WTC11 (cell line): Measurements from ENCODE around the gene PRKCB. TPM values are rescaled to one million over a fixed set of nuclear protein-coding genes. Genes with fewer than 3 reads are reported as not detected.

Experiments used
- ATAC-seq: fragments of 200-7000 bp; cut with Tn5 transposase; 2 replicates; pipeline ENCODE4 v1.10.0; 2021; ENCODE audit warnings: mild to moderate bottlenecking, moderate library complexity
- CTCF ChIA-PET: fragments of 300-600 bp; sonication (Branson Sonifier 250); formaldehyde crosslinking; loops from one replicate; lab custom pipeline; 2021; ENCODE audit warnings: antibody characterized with exemption; lab: Charles Lee
- POLR2A ChIA-PET: fragments of 350-600 bp; sonication (Branson Sonifier 250); formaldehyde crosslinking; loops from one replicate; lab custom pipeline; 2021; ENCODE audit warnings: antibody characterized with exemption; lab: Charles Lee
- DNase-seq: peaks from one replicate; pipeline ENCODE4 v3.0.0; 2021; ENCODE audit warnings: low spot score
- H3K27ac Mint-ChIP-seq: 2 replicates; pipeline ENCODE4 v1.8.0; 2021; ENCODE audit warnings: mixed read lengths
- H3K27me3 Mint-ChIP-seq: 2 replicates; pipeline ENCODE4 v1.8.0; 2021; ENCODE audit warnings: low read depth, mild to moderate bottlenecking, moderate library complexity, mixed read lengths
- H3K36me3 Mint-ChIP-seq: 2 replicates; pipeline ENCODE4 v1.8.0; 2021; ENCODE audit warnings: mixed read lengths
- H3K4me1 Mint-ChIP-seq: 2 replicates; pipeline ENCODE4 v1.8.0; 2022; ENCODE audit warnings: mixed read lengths
- H3K4me3 Mint-ChIP-seq: 2 replicates; pipeline ENCODE4 v1.8.0; 2021; ENCODE audit warnings: mild to moderate bottlenecking, moderate library complexity, mixed read lengths
- H3K9me3 Mint-ChIP-seq: 2 replicates; pipeline ENCODE4 v1.8.0; 2021; ENCODE audit warnings: mixed read lengths
- ESRRA ChIP-seq: sonication (generic); formaldehyde crosslinking; IDR thresholded peaks from 2 replicates; pipeline ENCODE4 v1.8.1; 2022; ENCODE audit warnings: mild to moderate bottlenecking, missing genetic modification reagents, borderline replicate concordance
- GTF2I ChIP-seq: fragments of 250-450 bp; sonication (Bioruptor Pico); conservative IDR thresholded peaks from 2 replicates; pipeline ENCODE4 v1.4.0; 2021; ENCODE audit warnings: mild to moderate bottlenecking
- PRDM15 ChIP-seq: sonication (generic); formaldehyde crosslinking; IDR thresholded peaks from 2 replicates; pipeline ENCODE4 v1.8.0; 2022; ENCODE audit warnings: missing genetic modification reagents
- ZBTB43 ChIP-seq: sonication (generic); formaldehyde crosslinking; IDR thresholded peaks from 2 replicates; pipeline ENCODE4 v1.8.1; 2023; ENCODE audit warnings: mild to moderate bottlenecking, missing genetic modification reagents
- ZNF281 ChIP-seq: sonication (generic); formaldehyde crosslinking; IDR thresholded peaks from 2 replicates; pipeline ENCODE4 v1.8.0; 2023; ENCODE audit warnings: mild to moderate bottlenecking, missing genetic modification reagents
- ZNF532 ChIP-seq: fragments of 250-450 bp; sonication (Bioruptor Pico); IDR thresholded peaks from 2 replicates; pipeline ENCODE4 v1.9.0; 2021; ENCODE audit warnings: mild to moderate bottlenecking, borderline replicate concordance
- total RNA-seq: library from RNA; stranded (reverse); gene quantifications from 3 replicates; pipeline ENCODE4 v1.2.3, GENCODE V29; 2021
- TF ChIP-seq, protein P1 (sequence below): sonication (generic); formaldehyde crosslinking; IDR thresholded peaks from 2 replicates; pipeline ENCODE4 v1.8.1; 2023; ENCODE audit warnings: mild to moderate bottlenecking, missing genetic modification reagents, moderate library complexity
- TF ChIP-seq, protein P2 (sequence below): sonication (generic); formaldehyde crosslinking; IDR thresholded peaks from 2 replicates; pipeline ENCODE4 v1.8.0; 2022; ENCODE audit warnings: mild to moderate bottlenecking, missing genetic modification reagents
- TF ChIP-seq, protein P3 (sequence below): sonication (generic); formaldehyde crosslinking; IDR thresholded peaks from 2 replicates; pipeline ENCODE4 v1.8.1; 2023; ENCODE audit warnings: mild to moderate bottlenecking, missing genetic modification reagents
- TF ChIP-seq, protein P4 (sequence below): sonication (generic); formaldehyde crosslinking; IDR thresholded peaks from 2 replicates; pipeline ENCODE4 v1.8.0; 2022; ENCODE audit warnings: mild to moderate bottlenecking, missing genetic modification reagents
- TF ChIP-seq, protein P5 (sequence below): fragments of 250-450 bp; sonication (Bioruptor Pico); IDR thresholded peaks from 2 replicates; pipeline ENCODE4 v2.1.2; 2022; ENCODE audit warnings: mild to moderate bottlenecking, moderate library complexity
- TF ChIP-seq, protein P6 (sequence below): sonication (generic); formaldehyde crosslinking; IDR thresholded peaks from 2 replicates; pipeline ENCODE4 v1.8.0; 2022; ENCODE audit warnings: mild to moderate bottlenecking, missing genetic modification reagents

PRKCB gene
- total RNA-seq, 1 experiment from 2014 or later = 6.9 TPM

- peaks cover 22% of the 10 kb centered on the region for H3K4me1 Mint-ChIP-seq
- POLR2A ChIA-PET = no interaction called here
- peaks cover 4% of the 10 kb centered on the region; the same call in 1 of the 2 replicates for H3K36me3 Mint-ChIP-seq
- peaks cover 80% of the 10 kb centered on the region for H3K27me3 Mint-ChIP-seq
- no peak overlapping the region for H3K27ac Mint-ChIP-seq
- ATAC-seq (no peak), DNase-seq (no peak)
- no peak overlapping the region for H3K4me3 Mint-ChIP-seq
- no peak for TF ChIP-seq ZNF281 (CRISPR knock-in tag)
- TF ChIP-seq GTF2I (CRISPR knock-in tag) = no peak
- TF ChIP-seq ESRRA (CRISPR knock-in tag) = no peak
- no peak for TF ChIP-seq ZNF532 (CRISPR knock-in tag)
- TF ChIP-seq, protein P1, sequence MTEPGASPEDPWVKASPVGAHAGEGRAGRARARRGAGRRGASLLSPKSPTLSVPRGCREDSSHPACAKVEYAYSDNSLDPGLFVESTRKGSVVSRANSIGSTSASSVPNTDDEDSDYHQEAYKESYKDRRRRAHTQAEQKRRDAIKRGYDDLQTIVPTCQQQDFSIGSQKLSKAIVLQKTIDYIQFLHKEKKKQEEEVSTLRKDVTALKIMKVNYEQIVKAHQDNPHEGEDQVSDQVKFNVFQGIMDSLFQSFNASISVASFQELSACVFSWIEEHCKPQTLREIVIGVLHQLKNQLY (CRISPR knock-in tag) = no peak
- TF ChIP-seq ZBTB43 (CRISPR knock-in tag) = no peak
- TF ChIP-seq, protein P2, sequence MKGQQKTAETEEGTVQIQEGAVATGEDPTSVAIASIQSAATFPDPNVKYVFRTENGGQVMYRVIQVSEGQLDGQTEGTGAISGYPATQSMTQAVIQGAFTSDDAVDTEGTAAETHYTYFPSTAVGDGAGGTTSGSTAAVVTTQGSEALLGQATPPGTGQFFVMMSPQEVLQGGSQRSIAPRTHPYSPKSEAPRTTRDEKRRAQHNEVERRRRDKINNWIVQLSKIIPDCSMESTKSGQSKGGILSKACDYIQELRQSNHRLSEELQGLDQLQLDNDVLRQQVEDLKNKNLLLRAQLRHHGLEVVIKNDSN (CRISPR knock-in tag) = no peak
- TF ChIP-seq, protein P3, sequence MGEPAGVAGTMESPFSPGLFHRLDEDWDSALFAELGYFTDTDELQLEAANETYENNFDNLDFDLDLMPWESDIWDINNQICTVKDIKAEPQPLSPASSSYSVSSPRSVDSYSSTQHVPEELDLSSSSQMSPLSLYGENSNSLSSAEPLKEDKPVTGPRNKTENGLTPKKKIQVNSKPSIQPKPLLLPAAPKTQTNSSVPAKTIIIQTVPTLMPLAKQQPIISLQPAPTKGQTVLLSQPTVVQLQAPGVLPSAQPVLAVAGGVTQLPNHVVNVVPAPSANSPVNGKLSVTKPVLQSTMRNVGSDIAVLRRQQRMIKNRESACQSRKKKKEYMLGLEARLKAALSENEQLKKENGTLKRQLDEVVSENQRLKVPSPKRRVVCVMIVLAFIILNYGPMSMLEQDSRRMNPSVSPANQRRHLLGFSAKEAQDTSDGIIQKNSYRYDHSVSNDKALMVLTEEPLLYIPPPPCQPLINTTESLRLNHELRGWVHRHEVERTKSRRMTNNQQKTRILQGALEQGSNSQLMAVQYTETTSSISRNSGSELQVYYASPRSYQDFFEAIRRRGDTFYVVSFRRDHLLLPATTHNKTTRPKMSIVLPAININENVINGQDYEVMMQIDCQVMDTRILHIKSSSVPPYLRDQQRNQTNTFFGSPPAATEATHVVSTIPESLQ (CRISPR knock-in tag) = no peak
- TF ChIP-seq, protein P4, sequence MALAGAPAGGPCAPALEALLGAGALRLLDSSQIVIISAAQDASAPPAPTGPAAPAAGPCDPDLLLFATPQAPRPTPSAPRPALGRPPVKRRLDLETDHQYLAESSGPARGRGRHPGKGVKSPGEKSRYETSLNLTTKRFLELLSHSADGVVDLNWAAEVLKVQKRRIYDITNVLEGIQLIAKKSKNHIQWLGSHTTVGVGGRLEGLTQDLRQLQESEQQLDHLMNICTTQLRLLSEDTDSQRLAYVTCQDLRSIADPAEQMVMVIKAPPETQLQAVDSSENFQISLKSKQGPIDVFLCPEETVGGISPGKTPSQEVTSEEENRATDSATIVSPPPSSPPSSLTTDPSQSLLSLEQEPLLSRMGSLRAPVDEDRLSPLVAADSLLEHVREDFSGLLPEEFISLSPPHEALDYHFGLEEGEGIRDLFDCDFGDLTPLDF (CRISPR knock-in tag) = no peak
- TF ChIP-seq, protein P5, sequence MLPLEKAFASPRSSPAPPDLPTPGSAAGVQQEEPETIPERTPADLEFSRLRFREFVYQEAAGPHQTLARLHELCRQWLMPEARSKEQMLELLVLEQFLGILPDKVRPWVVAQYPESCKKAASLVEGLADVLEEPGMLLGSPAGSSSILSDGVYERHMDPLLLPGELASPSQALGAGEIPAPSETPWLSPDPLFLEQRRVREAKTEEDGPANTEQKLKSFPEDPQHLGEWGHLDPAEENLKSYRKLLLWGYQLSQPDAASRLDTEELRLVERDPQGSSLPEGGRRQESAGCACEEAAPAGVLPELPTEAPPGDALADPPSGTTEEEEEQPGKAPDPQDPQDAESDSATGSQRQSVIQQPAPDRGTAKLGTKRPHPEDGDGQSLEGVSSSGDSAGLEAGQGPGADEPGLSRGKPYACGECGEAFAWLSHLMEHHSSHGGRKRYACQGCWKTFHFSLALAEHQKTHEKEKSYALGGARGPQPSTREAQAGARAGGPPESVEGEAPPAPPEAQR (CRISPR knock-in tag) = no peak
- no peak for TF ChIP-seq PRDM15 (CRISPR knock-in tag)
- TF ChIP-seq, protein P6, sequence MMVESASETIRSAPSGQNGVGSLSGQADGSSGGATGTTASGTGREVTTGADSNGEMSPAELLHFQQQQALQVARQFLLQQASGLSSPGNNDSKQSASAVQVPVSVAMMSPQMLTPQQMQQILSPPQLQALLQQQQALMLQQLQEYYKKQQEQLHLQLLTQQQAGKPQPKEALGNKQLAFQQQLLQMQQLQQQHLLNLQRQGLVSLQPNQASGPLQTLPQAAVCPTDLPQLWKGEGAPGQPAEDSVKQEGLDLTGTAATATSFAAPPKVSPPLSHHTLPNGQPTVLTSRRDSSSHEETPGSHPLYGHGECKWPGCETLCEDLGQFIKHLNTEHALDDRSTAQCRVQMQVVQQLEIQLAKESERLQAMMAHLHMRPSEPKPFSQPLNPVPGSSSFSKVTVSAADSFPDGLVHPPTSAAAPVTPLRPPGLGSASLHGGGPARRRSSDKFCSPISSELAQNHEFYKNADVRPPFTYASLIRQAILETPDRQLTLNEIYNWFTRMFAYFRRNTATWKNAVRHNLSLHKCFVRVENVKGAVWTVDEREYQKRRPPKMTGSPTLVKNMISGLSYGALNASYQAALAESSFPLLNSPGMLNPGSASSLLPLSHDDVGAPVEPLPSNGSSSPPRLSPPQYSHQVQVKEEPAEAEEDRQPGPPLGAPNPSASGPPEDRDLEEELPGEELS (CRISPR knock-in tag) = no peak
- CTCF ChIA-PET = no interaction called here
- H3K9me3 Mint-ChIP-seq = peaks cover 25% of the 10 kb centered on the region
Observed at GRCh38 chr16:23833504-23833903, 2.3 kb upstream of the PRKCB start.
